HepG2 (cell line): ENCODE measurements around the gene ZFP14. TPM values are rescaled to one million over a fixed set of nuclear protein-coding genes. Genes with fewer than 3 reads are reported as not detected.

Source experiments
- ATM ChIP-seq: fragments of 450-650 bp; IDR thresholded peaks from 2 replicates; pipeline ENCODE4 v1.7.1; 2017; ENCODE audit warnings: mild to moderate bottlenecking, borderline replicate concordance
- HNRNPUL1 ChIP-seq: fragments of 200-400 bp; formaldehyde crosslinking; IDR thresholded peaks from 2 replicates; pipeline ENCODE4 v1.6.1; 2017; ENCODE audit warnings: low read depth, mild to moderate bottlenecking, low read length, moderate library complexity
- HOXA5 ChIP-seq: sonication (generic); formaldehyde crosslinking; IDR thresholded peaks from 2 replicates; pipeline ENCODE4 v1.4.0; 2020; ENCODE audit warnings: missing genetic modification reagents
- KDM6A ChIP-seq: IDR thresholded peaks from 2 replicates; pipeline ENCODE4 v1.6.1; 2016; ENCODE audit warnings: low read depth
- NBN ChIP-seq: fragments of 450-650 bp; conservative IDR thresholded peaks from 2 replicates; pipeline ENCODE4 v1.6.1; 2017
- SIN3B ChIP-seq: fragments of 150-350 bp; IDR thresholded peaks from 2 replicates; pipeline ENCODE4 v1.6.1; 2014; ENCODE audit warnings: low read length
- SMYD3 ChIP-seq: sonication (generic); formaldehyde crosslinking; IDR thresholded peaks from 2 replicates; pipeline ENCODE4 v1.8.1; 2023; ENCODE audit warnings: mild to moderate bottlenecking, missing genetic modification reagents
- ZNF138 ChIP-seq: sonication (generic); formaldehyde crosslinking; IDR thresholded peaks from 2 replicates; pipeline ENCODE4 v1.5.0; 2020; ENCODE audit warnings: mild to moderate bottlenecking, low read depth, missing genetic modification reagents
- ZNF547 ChIP-seq: sonication (generic); formaldehyde crosslinking; IDR thresholded peaks from 2 replicates; pipeline ENCODE4 v1.5.1; 2020; ENCODE audit warnings: mild to moderate bottlenecking, missing genetic modification reagents
- ZNF549 ChIP-seq: sonication (generic); formaldehyde crosslinking; IDR thresholded peaks from 2 replicates; pipeline ENCODE4 v1.5.0; 2020; ENCODE audit warnings: missing genetic modification reagents
- ZNF747 ChIP-seq: sonication (generic); formaldehyde crosslinking; IDR thresholded peaks from 2 replicates; pipeline ENCODE4 v1.8.1; 2023; ENCODE audit warnings: missing genetic modification reagents, mild to moderate bottlenecking, borderline replicate concordance
- polyA plus RNA-seq, 8 experiments: library from polyadenylated mRNA; depleted of rRNA in 3 of 8; stranded (reverse) in 7 of 8; unstranded in 1 of 8; fragments of >200 nt; fragmentation: Illumina TruSeq in 4 of 8; extraction: Trizol in 4 of 8; gene quantifications; 2 replicates each; pipeline versions ENCODE4 v1.2.1 to v1.2.3, GENCODE V29; 2011 to 2016; ENCODE audit warnings: low read depth in 4 of 8, missing spikeins in 1 of 8, mixed read lengths in 1 of 8; ENCODE audit not compliant: insufficient read depth in 1 of 8
- total RNA-seq, 5 experiments: library from RNA; depleted of rRNA; stranded (reverse); fragments of >200 nt; fragmentation: Illumina TruSeq; extraction: Trizol; gene quantifications; 2 replicates each; pipeline ENCODE4 v1.2.3, GENCODE V29; 2016; ENCODE audit warnings: low read depth in 1 of 5
- TF ChIP-seq, protein P1 (sequence below): sonication (generic); formaldehyde crosslinking; IDR thresholded peaks from 2 replicates; pipeline ENCODE4 v1.8.0; 2022; ENCODE audit warnings: missing genetic modification reagents, mild to moderate bottlenecking, inconsistent platforms, borderline replicate concordance
- TF ChIP-seq, protein P2 (sequence below): sonication (generic); formaldehyde crosslinking; conservative IDR thresholded peaks from 2 replicates; pipeline ENCODE4 v1.8.0; 2022; ENCODE audit warnings: low read depth, missing genetic modification reagents
- TF ChIP-seq, protein P3 (sequence below): sonication (generic); formaldehyde crosslinking; conservative IDR thresholded peaks from 2 replicates; pipeline ENCODE4 v1.4.0; 2020; ENCODE audit warnings: missing genetic modification reagents
- TF ChIP-seq, protein P4 (sequence below): sonication (generic); formaldehyde crosslinking; IDR thresholded peaks from 2 replicates; pipeline ENCODE4 v1.8.1; 2022; ENCODE audit warnings: mild to moderate bottlenecking, missing genetic modification reagents
- TF ChIP-seq, protein P5 (sequence below): sonication (generic); formaldehyde crosslinking; conservative IDR thresholded peaks from 2 replicates; pipeline ENCODE4 v1.8.0; 2022; ENCODE audit warnings: mild to moderate bottlenecking, moderate library complexity, missing genetic modification reagents
- TF ChIP-seq, protein P6 (sequence below), 2 experiments: IDR thresholded peaks; 2 replicates each; pipeline ENCODE4 v1.6.1; 2011 to 2012; ENCODE audit warnings: low read length in 2 of 2, borderline replicate concordance in 1 of 2, low read depth in 1 of 2, mild to moderate bottlenecking in 1 of 2, moderate library complexity in 1 of 2
- TF ChIP-seq, protein P7 (sequence below): sonication (generic); formaldehyde crosslinking; IDR thresholded peaks from 2 replicates; pipeline ENCODE4 v1.4.0; 2020; ENCODE audit warnings: missing genetic modification reagents

ZFP14 gene
- total and polyA plus RNA-seq, 2 of the 13 experiments (the other 11 are each of a cell fraction or from before 2014, with no cell fraction given) = 2.0 to 5.0 TPM

DNA sequence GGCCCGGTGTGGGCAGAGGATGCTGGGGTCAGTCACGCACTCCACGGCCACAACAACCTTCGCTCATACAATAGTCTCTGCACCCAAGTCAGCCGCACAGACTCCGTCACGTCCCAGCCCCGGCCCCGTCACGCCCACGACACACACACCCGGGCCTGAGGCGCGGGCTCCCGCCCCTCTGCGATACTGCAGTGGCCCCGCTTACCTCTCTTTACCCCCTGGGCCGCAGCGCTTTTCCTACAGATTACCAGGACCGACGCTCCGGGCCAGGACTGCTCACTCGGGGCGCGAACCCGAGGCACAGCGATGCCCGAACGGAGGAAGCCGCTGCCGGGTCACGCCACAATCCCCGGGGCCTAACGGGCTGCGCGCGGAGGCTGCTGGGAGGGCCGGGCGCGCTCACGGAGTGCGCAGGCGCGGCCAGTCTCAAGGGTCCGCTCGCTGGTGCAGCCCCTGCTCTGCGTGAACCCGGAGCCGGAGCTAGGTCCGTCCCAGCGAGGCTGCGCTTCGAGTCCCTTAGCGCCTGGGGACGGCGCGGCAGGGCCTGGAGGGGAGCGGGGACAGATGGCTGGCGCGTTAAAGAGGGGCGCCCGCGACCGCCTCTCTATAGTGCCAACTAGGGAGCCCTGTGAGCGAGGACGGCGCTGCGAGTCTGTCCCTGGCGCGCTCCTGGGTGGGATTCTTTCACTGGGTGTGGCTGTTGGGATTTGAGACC lies 39.4 kb upstream of the ZFP14 start, which contains the start of gene ZFP82 (continued):
- TF ChIP-seq, protein P1, sequence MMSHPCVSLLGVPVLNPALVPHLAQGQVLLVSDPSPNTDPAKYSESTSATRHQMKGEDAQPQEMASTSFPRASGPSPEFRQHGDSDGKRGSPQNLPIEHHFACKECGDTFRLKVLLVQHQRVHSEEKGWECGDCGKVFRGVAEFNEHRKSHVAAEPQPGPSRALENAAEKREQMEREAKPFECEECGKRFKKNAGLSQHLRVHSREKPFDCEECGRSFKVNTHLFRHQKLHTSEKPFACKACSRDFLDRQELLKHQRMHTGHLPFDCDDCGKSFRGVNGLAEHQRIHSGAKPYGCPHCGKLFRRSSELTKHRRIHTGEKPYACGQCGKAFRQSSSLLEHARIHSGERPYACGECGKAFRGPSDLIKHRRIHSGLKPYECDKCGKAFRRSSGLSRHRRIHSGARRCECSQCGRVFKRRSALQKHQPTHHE (CRISPR knock-in tag) = no peak
- TF ChIP-seq ZNF138 (CRISPR knock-in tag) (no peak), ATM (no peak), ZNF747 (CRISPR knock-in tag) (no peak), SIN3B (no peak), ZNF549 (CRISPR knock-in tag) (no peak), SMYD3 (CRISPR knock-in tag) (no peak), KDM6A (CRISPR knock-in tag) (no peak), NBN (no peak), ZNF547 (CRISPR knock-in tag) (peak; percentile 68), HNRNPUL1 (no peak), HOXA5 (CRISPR knock-in tag) (0 out of 2 replicates have a peak, but pooled peaks have one; percentile 33)
- TF ChIP-seq, protein P2, sequence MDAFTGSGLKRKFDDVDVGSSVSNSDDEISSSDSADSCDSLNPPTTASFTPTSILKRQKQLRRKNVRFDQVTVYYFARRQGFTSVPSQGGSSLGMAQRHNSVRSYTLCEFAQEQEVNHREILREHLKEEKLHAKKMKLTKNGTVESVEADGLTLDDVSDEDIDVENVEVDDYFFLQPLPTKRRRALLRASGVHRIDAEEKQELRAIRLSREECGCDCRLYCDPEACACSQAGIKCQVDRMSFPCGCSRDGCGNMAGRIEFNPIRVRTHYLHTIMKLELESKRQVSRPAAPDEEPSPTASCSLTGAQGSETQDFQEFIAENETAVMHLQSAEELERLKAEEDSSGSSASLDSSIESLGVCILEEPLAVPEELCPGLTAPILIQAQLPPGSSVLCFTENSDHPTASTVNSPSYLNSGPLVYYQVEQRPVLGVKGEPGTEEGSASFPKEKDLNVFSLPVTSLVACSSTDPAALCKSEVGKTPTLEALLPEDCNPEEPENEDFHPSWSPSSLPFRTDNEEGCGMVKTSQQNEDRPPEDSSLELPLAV = no peak
- TF ChIP-seq, protein P3, sequence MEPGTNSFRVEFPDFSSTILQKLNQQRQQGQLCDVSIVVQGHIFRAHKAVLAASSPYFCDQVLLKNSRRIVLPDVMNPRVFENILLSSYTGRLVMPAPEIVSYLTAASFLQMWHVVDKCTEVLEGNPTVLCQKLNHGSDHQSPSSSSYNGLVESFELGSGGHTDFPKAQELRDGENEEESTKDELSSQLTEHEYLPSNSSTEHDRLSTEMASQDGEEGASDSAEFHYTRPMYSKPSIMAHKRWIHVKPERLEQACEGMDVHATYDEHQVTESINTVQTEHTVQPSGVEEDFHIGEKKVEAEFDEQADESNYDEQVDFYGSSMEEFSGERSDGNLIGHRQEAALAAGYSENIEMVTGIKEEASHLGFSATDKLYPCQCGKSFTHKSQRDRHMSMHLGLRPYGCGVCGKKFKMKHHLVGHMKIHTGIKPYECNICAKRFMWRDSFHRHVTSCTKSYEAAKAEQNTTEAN (CRISPR knock-in tag) = no peak
- TF ChIP-seq, protein P4, sequence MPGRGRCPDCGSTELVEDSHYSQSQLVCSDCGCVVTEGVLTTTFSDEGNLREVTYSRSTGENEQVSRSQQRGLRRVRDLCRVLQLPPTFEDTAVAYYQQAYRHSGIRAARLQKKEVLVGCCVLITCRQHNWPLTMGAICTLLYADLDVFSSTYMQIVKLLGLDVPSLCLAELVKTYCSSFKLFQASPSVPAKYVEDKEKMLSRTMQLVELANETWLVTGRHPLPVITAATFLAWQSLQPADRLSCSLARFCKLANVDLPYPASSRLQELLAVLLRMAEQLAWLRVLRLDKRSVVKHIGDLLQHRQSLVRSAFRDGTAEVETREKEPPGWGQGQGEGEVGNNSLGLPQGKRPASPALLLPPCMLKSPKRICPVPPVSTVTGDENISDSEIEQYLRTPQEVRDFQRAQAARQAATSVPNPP (CRISPR knock-in tag) = no peak
- TF ChIP-seq, protein P5, sequence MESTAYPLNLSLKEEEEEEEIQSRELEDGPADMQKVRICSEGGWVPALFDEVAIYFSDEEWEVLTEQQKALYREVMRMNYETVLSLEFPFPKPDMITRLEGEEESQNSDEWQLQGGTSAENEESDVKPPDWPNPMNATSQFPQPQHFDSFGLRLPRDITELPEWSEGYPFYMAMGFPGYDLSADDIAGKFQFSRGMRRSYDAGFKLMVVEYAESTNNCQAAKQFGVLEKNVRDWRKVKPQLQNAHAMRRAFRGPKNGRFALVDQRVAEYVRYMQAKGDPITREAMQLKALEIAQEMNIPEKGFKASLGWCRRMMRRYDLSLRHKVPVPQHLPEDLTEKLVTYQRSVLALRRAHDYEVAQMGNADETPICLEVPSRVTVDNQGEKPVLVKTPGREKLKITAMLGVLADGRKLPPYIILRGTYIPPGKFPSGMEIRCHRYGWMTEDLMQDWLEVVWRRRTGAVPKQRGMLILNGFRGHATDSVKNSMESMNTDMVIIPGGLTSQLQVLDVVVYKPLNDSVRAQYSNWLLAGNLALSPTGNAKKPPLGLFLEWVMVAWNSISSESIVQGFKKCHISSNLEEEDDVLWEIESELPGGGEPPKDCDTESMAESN (CRISPR knock-in tag) = peak; percentile 56; the same call in 1 of the 2 replicates
- TF ChIP-seq, protein P6, sequence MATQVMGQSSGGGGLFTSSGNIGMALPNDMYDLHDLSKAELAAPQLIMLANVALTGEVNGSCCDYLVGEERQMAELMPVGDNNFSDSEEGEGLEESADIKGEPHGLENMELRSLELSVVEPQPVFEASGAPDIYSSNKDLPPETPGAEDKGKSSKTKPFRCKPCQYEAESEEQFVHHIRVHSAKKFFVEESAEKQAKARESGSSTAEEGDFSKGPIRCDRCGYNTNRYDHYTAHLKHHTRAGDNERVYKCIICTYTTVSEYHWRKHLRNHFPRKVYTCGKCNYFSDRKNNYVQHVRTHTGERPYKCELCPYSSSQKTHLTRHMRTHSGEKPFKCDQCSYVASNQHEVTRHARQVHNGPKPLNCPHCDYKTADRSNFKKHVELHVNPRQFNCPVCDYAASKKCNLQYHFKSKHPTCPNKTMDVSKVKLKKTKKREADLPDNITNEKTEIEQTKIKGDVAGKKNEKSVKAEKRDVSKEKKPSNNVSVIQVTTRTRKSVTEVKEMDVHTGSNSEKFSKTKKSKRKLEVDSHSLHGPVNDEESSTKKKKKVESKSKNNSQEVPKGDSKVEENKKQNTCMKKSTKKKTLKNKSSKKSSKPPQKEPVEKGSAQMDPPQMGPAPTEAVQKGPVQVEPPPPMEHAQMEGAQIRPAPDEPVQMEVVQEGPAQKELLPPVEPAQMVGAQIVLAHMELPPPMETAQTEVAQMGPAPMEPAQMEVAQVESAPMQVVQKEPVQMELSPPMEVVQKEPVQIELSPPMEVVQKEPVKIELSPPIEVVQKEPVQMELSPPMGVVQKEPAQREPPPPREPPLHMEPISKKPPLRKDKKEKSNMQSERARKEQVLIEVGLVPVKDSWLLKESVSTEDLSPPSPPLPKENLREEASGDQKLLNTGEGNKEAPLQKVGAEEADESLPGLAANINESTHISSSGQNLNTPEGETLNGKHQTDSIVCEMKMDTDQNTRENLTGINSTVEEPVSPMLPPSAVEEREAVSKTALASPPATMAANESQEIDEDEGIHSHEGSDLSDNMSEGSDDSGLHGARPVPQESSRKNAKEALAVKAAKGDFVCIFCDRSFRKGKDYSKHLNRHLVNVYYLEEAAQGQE (IDR thresholded peaks at IDR 0.05; ENCODE audit: borderline replicate concordance in 1 of 2, low read depth in 1 of 2, low read length in 2 of 2) = no peak
- TF ChIP-seq, protein P7, sequence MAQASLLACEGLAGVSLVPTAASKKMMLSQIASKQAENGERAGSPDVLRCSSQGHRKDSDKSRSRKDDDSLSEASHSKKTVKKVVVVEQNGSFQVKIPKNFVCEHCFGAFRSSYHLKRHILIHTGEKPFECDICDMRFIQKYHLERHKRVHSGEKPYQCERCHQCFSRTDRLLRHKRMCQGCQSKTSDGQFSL (CRISPR knock-in tag) = no peak
